GM12878 (cell line): ENCODE data around the gene SCAP. TPM values are rescaled to one million over a fixed set of nuclear protein-coding genes. Genes with fewer than 3 reads are reported as not detected.

Experiments
- ATF7 ChIP-seq: fragments of 450-650 bp; IDR thresholded peaks from 2 replicates; pipeline ENCODE4 v1.6.1; 2016; ENCODE audit warnings: low read depth, mild to moderate bottlenecking
- BMI1 ChIP-seq: fragments of 450-650 bp; IDR thresholded peaks from 2 replicates; pipeline ENCODE4 v1.6.1; 2016; ENCODE audit warnings: mild to moderate bottlenecking, moderate library complexity, borderline replicate concordance
- CBFB ChIP-seq: IDR thresholded peaks from 2 replicates; pipeline ENCODE4 v1.6.1; 2016; ENCODE audit warnings: antibody characterized with exemption, low read depth
- CBX3 ChIP-seq: fragments of 200-600 bp; sonication (generic); IDR thresholded peaks from 2 replicates; pipeline ENCODE4 v1.6.1; 2016; ENCODE audit warnings: low read depth, borderline replicate concordance
- CREB1 ChIP-seq: IDR thresholded peaks from 2 replicates; pipeline ENCODE4 v1.6.1; 2012; ENCODE audit warnings: low read depth, mild to moderate bottlenecking, inconsistent platforms
- ETV6 ChIP-seq, 2 experiments: fragments of 450-650 bp in 1 of 2; IDR thresholded peaks in 1 of 2; conservative IDR thresholded peaks in 1 of 2; 2 replicates each; pipeline ENCODE4 v1.6.1; 2014; ENCODE audit warnings: antibody characterized with exemption in 1 of 2, borderline replicate concordance in 1 of 2, low read depth in 1 of 2, mild to moderate bottlenecking in 1 of 2, moderate library complexity in 1 of 2
- GABPA ChIP-seq: IDR thresholded peaks from 2 replicates; pipeline ENCODE4 v1.6.1; 2014; ENCODE audit warnings: antibody characterized with exemption, low read depth, mild to moderate bottlenecking, inconsistent platforms
- HDAC2 ChIP-seq: fragments of 200-600 bp; sonication (generic); IDR thresholded peaks from 2 replicates; pipeline ENCODE4 v1.6.1; 2017
- IKZF2 ChIP-seq, 2 experiments: fragments of 450-650 bp; IDR thresholded peaks; 2 replicates each; pipeline ENCODE4 v1.6.1; 2017; ENCODE audit warnings: mild to moderate bottlenecking in 2 of 2, moderate library complexity in 2 of 2
- MTA2 ChIP-seq: fragments of 450-650 bp; IDR thresholded peaks from 2 replicates; pipeline ENCODE4 v1.6.1; 2016; ENCODE audit warnings: low read depth, mild to moderate bottlenecking, moderate library complexity
- MYC ChIP-seq: IDR thresholded peaks from 2 replicates; pipeline ENCODE4 v1.6.1; 2011; ENCODE audit warnings: mild to moderate bottlenecking, low read length, moderate library complexity, inconsistent platforms; ENCODE audit not compliant: insufficient read depth, insufficient replicate concordance, insufficient read length, severe bottlenecking
- NFIC ChIP-seq: IDR thresholded peaks from 2 replicates; pipeline ENCODE4 v1.6.1; 2012; ENCODE audit warnings: low read depth, mild to moderate bottlenecking, inconsistent platforms, low read length, moderate library complexity
- RFX5 ChIP-seq: IDR thresholded peaks from 2 replicates; pipeline ENCODE4 v1.6.1; 2011; ENCODE audit warnings: low read depth, low read length, improper control_type of control experiment
- RUNX3 ChIP-seq: IDR thresholded peaks from 2 replicates; pipeline ENCODE4 v1.6.1; 2012; ENCODE audit warnings: low read length, inconsistent platforms
- SP1 ChIP-seq: IDR thresholded peaks from one replicate; pipeline ENCODE4 v1.6.1; 2011; ENCODE audit warnings: low read depth, low read length
- TCF12 ChIP-seq: IDR thresholded peaks from 2 replicates; pipeline ENCODE4 v1.6.1; 2011; ENCODE audit warnings: low read depth, mild to moderate bottlenecking, low read length
- polyA plus RNA-seq, 11 experiments: library from polyadenylated mRNA; depleted of rRNA in 4 of 11; unstranded in 6 of 11; stranded (reverse) in 5 of 11; fragments of >200 nt; fragmentation: Nextera tagmentation in 4 of 11; fragmentation: Illumina TruSeq in 1 of 11; extraction: Ambion mirVana in 4 of 11; extraction: Trizol in 1 of 11; gene quantifications; 1 replicate in 1 of 11; 2 replicates in 10 of 11; pipeline versions ENCODE4 v1.2.1 to v1.2.3, GENCODE V29; 2011 to 2016; ENCODE audit warnings: inconsistent platforms in 2 of 11, missing spikeins in 2 of 11, low read depth in 1 of 11
- total RNA-seq, 4 experiments: library from RNA; depleted of rRNA in 3 of 4; stranded (reverse); fragments of >200 nt in 3 of 4; fragmentation: Illumina TruSeq in 1 of 4; extraction: Trizol in 1 of 4; gene quantifications; 2 replicates each; pipeline versions ENCODE4 v1.2.1 to v1.2.3, GENCODE V29; 2013 to 2021
- TF ChIP-seq, protein P1 (sequence below), 3 experiments: IDR thresholded peaks in 2 of 3; conservative IDR thresholded peaks in 1 of 3; 2 replicates each; pipeline ENCODE4 v1.5.1; 2011; ENCODE audit warnings: low read depth in 3 of 3, low read length in 3 of 3, mild to moderate bottlenecking in 3 of 3, control low read depth in 2 of 3, moderate library complexity in 2 of 3, inconsistent platforms in 1 of 3, mixed read lengths in 1 of 3; ENCODE audit not compliant: control insufficient read depth in 2 of 3, insufficient read depth in 1 of 3; ENCODE audit errors: extremely low read depth in 1 of 3
- TF ChIP-seq, protein P2 (sequence below): fragments of 450-650 bp; IDR thresholded peaks from 2 replicates; pipeline ENCODE4 v1.6.1; 2018; ENCODE audit warnings: mild to moderate bottlenecking, low read depth, moderate library complexity; ENCODE audit not compliant: partially characterized antibody
- TF ChIP-seq, protein P3 (sequence below): IDR thresholded peaks from 2 replicates; pipeline ENCODE4 v1.6.1; 2012; ENCODE audit warnings: improper control_type of control experiment, low read depth, low read length; ENCODE audit not compliant: insufficient replicate concordance

The SCAP gene
- total and polyA plus RNA-seq, 10 of the 15 experiments (the other 5 are each of a cell fraction or from before 2014, with no cell fraction given), result 1.5 to 64.1 (median 27.9) TPM

DNA sequence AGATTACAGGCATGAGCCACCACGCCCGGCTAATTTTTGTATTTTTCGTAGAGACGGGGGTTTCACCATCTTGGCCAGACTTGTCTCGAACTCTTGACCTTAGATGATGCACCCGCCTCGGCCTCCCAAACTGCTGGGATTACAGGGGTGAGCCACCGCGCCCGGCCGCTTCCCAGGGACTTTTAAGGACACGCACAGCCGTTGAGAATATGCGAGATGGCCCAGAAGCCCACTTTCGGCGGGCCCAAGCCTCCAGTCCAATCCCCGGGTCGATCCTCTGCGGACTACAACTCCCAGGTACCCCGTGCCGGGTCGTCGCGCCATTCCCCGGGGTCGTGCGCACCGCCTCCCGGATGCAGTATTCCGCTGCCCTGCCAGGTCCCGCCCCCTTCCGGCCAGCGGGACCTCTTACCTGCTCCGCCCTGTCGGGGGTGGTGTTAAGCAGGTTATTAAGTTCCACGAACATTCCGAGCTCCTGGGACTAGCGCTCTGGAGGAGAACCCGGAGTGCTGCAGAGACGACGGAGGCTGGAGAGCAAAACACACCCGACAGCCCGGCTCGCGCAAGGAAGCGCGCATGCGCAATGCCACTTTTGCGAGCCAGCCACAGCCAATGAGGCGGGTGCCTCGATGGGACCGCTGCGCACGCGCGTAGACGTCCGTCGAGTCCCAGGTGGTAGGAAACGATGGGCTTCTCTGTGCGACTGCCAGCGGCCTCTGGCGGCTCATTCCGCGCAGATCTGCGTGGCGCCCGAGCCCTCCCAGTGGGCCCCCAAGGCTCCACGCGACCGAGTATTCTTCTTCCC, 37.6 kb upstream of the SCAP start, which contains the start of gene ELP6 (continued):
- no peak for TF ChIP-seq RFX5
- peak; percentile 93 for TF ChIP-seq GABPA
- peak; percentile 12 for TF ChIP-seq MYC
- TF ChIP-seq, protein P1, sequence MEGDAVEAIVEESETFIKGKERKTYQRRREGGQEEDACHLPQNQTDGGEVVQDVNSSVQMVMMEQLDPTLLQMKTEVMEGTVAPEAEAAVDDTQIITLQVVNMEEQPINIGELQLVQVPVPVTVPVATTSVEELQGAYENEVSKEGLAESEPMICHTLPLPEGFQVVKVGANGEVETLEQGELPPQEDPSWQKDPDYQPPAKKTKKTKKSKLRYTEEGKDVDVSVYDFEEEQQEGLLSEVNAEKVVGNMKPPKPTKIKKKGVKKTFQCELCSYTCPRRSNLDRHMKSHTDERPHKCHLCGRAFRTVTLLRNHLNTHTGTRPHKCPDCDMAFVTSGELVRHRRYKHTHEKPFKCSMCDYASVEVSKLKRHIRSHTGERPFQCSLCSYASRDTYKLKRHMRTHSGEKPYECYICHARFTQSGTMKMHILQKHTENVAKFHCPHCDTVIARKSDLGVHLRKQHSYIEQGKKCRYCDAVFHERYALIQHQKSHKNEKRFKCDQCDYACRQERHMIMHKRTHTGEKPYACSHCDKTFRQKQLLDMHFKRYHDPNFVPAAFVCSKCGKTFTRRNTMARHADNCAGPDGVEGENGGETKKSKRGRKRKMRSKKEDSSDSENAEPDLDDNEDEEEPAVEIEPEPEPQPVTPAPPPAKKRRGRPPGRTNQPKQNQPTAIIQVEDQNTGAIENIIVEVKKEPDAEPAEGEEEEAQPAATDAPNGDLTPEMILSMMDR (IDR thresholded peaks at IDR 0.05 in 2 of 3, conservative IDR thresholded peaks at IDR 0.05 in 1 of 3; ENCODE audit: control insufficient read depth in 2 of 3, extremely low read depth in 1 of 3, insufficient read depth in 1 of 3, low read depth in 3 of 3, low read length in 3 of 3), result peak; percentile 75 to 82 (median 81)
- TF ChIP-seq CREB1, result peak; percentile 78
- TF ChIP-seq NFIC, result no peak
- TF ChIP-seq ATF7, result 0 out of 2 replicates have a peak, but pooled peaks have one; percentile 8
- no peak for TF ChIP-seq RUNX3
- TF ChIP-seq HDAC2, result no peak
- peak; percentile 72 for TF ChIP-seq MTA2
- TF ChIP-seq ETV6 (conservative IDR thresholded peaks at IDR 0.05 in 1 of 2, IDR thresholded peaks at IDR 0.05 in 1 of 2; ENCODE audit: borderline replicate concordance in 1 of 2, low read depth in 1 of 2), result no peak
- TF ChIP-seq, protein P2, sequence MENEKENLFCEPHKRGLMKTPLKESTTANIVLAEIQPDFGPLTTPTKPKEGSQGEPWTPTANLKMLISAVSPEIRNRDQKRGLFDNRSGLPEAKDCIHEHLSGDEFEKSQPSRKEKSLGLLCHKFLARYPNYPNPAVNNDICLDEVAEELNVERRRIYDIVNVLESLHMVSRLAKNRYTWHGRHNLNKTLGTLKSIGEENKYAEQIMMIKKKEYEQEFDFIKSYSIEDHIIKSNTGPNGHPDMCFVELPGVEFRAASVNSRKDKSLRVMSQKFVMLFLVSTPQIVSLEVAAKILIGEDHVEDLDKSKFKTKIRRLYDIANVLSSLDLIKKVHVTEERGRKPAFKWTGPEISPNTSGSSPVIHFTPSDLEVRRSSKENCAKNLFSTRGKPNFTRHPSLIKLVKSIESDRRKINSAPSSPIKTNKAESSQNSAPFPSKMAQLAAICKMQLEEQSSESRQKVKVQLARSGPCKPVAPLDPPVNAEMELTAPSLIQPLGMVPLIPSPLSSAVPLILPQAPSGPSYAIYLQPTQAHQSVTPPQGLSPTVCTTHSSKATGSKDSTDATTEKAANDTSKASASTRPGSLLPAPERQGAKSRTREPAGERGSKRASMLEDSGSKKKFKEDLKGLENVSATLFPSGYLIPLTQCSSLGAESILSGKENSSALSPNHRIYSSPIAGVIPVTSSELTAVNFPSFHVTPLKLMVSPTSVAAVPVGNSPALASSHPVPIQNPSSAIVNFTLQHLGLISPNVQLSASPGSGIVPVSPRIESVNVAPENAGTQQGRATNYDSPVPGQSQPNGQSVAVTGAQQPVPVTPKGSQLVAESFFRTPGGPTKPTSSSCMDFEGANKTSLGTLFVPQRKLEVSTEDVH, result no peak
- TF ChIP-seq, protein P3, sequence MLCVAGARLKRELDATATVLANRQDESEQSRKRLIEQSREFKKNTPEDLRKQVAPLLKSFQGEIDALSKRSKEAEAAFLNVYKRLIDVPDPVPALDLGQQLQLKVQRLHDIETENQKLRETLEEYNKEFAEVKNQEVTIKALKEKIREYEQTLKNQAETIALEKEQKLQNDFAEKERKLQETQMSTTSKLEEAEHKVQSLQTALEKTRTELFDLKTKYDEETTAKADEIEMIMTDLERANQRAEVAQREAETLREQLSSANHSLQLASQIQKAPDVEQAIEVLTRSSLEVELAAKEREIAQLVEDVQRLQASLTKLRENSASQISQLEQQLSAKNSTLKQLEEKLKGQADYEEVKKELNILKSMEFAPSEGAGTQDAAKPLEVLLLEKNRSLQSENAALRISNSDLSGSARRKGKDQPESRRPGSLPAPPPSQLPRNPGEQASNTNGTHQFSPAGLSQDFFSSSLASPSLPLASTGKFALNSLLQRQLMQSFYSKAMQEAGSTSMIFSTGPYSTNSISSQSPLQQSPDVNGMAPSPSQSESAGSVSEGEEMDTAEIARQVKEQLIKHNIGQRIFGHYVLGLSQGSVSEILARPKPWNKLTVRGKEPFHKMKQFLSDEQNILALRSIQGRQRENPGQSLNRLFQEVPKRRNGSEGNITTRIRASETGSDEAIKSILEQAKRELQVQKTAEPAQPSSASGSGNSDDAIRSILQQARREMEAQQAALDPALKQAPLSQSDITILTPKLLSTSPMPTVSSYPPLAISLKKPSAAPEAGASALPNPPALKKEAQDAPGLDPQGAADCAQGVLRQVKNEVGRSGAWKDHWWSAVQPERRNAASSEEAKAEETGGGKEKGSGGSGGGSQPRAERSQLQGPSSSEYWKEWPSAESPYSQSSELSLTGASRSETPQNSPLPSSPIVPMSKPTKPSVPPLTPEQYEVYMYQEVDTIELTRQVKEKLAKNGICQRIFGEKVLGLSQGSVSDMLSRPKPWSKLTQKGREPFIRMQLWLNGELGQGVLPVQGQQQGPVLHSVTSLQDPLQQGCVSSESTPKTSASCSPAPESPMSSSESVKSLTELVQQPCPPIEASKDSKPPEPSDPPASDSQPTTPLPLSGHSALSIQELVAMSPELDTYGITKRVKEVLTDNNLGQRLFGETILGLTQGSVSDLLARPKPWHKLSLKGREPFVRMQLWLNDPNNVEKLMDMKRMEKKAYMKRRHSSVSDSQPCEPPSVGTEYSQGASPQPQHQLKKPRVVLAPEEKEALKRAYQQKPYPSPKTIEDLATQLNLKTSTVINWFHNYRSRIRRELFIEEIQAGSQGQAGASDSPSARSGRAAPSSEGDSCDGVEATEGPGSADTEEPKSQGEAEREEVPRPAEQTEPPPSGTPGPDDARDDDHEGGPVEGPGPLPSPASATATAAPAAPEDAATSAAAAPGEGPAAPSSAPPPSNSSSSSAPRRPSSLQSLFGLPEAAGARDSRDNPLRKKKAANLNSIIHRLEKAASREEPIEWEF, result no peak
- no peak for TF ChIP-seq BMI1
- no peak for TF ChIP-seq IKZF2 (IDR thresholded peaks at IDR 0.05)
- no peak for TF ChIP-seq CBFB
- no peak for TF ChIP-seq CBX3
- TF ChIP-seq TCF12, result peak; percentile 47; the same call in 1 of the 2 replicates
- peak; percentile 48 for TF ChIP-seq SP1
